IPS DF 6.9 (cell line): Measurements from ENCODE around the gene ZMIZ1.

ENCODE experiments used
- DNase-seq: peaks from one replicate; pipeline ENCODE4 v3.0.0-alpha.2; 2013; ENCODE audit warnings: low read depth, low spot score
- H3K27ac ChIP-seq: one replicate; pipeline ENCODE4 v1.5.1; 2013; ENCODE audit warnings: low read length, control low read depth
- H3K27me3 ChIP-seq: 2 replicates; pipeline ENCODE4 v1.6.1; 2013; ENCODE audit warnings: mild to moderate bottlenecking, low read length; ENCODE audit not compliant: control insufficient read depth, insufficient read depth
- H3K36me3 ChIP-seq: 2 replicates; pipeline ENCODE4 v1.6.1; 2013; ENCODE audit warnings: low read length; ENCODE audit not compliant: control insufficient read depth, insufficient read depth
- H3K4me1 ChIP-seq: 2 replicates; pipeline ENCODE4 v1.6.1; 2013; ENCODE audit warnings: low read length; ENCODE audit not compliant: control insufficient read depth, insufficient read depth
- H3K4me3 ChIP-seq: 2 replicates; pipeline ENCODE4 v1.5.1; 2013; ENCODE audit warnings: mild to moderate bottlenecking, low read length
- H3K9me3 ChIP-seq: 2 replicates; pipeline ENCODE4 v1.6.1; 2013; ENCODE audit warnings: low read length, inconsistent platforms; ENCODE audit not compliant: control insufficient read depth, insufficient read depth
- WGBS: extraction: QIAGEN DNeasy Blood & Tissue Kit; methylation state at CpG from one replicate; pipeline ENCODE4 v1.1.7; 2013; ENCODE audit warnings: mixed read lengths, missing lambda C conversion rate; ENCODE audit not compliant: insufficient read length, insufficient coverage; 5-methylcytosine and 5-hydroxymethylcytosine counted together

ZMIZ1 gene

GRCh38 chr10:79149345-79149661 is 80.5 kb downstream of the ZMIZ1 start:
- Histone ChIP-seq H3K4me3 (no peak overlapping the region), H3K4me1 (peaks cover 7% of the 10 kb centered on the region)

DNA sequence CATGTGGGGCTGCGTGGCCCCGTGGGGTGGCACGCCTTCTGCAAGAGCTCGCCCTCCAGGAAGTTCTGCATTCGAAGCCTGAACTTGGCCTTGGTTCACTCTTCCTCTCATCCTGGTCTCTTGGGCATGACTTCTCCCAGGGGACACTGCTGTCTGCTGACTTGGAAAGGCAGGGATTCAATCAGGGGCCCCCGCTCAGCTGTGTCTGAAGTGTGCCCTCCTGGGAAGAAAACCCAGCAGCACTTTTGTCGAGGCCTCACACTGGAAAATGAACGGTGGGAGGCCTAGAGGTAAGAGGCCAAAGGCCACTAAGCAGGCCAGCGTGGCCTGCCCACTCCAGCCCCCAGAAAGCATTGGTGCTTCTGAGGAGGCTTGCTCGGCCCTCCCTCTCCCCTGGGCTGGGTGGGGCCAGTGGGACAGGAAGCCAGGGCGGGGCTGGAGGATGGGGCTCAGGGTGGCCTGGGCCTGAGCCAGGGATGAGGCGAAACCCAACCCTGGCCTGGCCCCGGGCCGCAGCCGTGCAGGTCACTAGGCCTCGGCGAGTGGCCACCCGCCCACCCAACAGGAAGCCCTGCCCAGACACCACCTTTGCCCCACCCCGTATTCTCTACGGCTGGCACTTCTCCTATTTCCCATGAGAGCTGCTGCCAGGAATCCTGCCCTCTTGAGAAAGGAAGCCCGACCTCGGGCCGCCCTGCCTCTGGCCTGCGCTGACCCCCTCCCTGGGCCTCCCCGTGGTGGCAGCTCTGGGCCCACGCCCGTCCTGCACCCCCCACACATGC is 81.1 kb downstream of the ZMIZ1 start:
- H3K4me3 ChIP-seq, result no peak overlapping the region
- no CpG with 5 or more reads among the region's 27 CpGs for WGBS
- peaks cover 4% of the 10 kb centered on the region; the same call in 1 of the 2 replicates for H3K4me1 ChIP-seq
- H3K27me3 ChIP-seq, result no peaks in the 10 kb centered on the region
- H3K36me3 ChIP-seq, result no peaks in the 10 kb centered on the region
- DNase-seq, result no peak
- H3K27ac ChIP-seq, result no peak overlapping the region
- H3K9me3 ChIP-seq, result no peaks in the 10 kb centered on the region

More at GRCh38 chr10:79149345-79149661, 80.5 kb downstream of the ZMIZ1 start:
- no peak for DNase-seq
- no CpG with 5 or more reads among the region's 3 CpGs for WGBS
- Histone ChIP-seq H3K27ac (no peak overlapping the region), H3K36me3 (no peaks in the 10 kb centered on the region), H3K9me3 (no peaks in the 10 kb centered on the region), H3K27me3 (no peaks in the 10 kb centered on the region)

GRCh38 chr10:79150444-79150754 is 81.6 kb downstream of the ZMIZ1 start:
- Histone ChIP-seq H3K4me3 (no peak overlapping the region), H3K27me3 (no peaks in the 10 kb centered on the region), H3K36me3 (no peaks in the 10 kb centered on the region), H3K4me1 (peaks cover 5% of the 10 kb centered on the region; the same call in 1 of the 2 replicates), H3K9me3 (no peaks in the 10 kb centered on the region), H3K27ac (no peak overlapping the region)
- DNase-seq, result no peak
- no CpG with 5 or more reads among the region's 1 CpG for WGBS

- Histone ChIP-seq H3K4me3 (no peak overlapping the region), H3K27ac (no peak overlapping the region), H3K9me3 (no peaks in the 10 kb centered on the region), H3K36me3 (no peaks in the 10 kb centered on the region), H3K4me1 (peaks cover 15% of the 10 kb centered on the region), H3K27me3 (no peaks in the 10 kb centered on the region)
- WGBS, result no CpG with 5 or more reads among the region's 7 CpGs
- no peak for DNase-seq
Observed at GRCh38 chr10:79152423-79152817, 83.7 kb downstream of the ZMIZ1 start.

DNA sequence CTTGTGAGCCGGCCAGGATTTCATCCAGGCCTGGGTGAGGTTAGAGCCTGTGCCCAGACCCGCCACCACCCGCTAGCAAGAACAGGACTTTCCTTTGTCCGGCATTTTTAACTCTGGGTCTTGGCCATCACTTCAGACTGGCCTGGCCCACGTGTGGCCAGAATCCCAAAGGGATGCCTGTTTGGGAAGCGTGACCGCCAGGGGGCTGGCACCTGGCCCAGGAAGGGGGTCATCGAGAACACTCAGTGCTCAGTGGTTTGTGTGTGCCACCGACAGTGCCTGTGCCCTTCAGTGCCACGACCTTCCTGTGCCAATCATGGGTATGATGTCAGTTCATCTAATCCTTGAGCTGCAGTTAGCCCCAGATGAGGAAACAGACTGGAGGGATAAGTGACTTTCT is 85.0 kb downstream of the ZMIZ1 start:
- WGBS, result no CpG with 5 or more reads among the region's 10 CpGs
- Histone ChIP-seq H3K9me3 (no peaks in the 10 kb centered on the region), H3K27ac (no peak overlapping the region), H3K27me3 (no peaks in the 10 kb centered on the region), H3K4me1 (peaks cover 26% of the 10 kb centered on the region), H3K4me3 (no peak overlapping the region), H3K36me3 (no peaks in the 10 kb centered on the region)
- no peak for DNase-seq

- Histone ChIP-seq H3K27me3 (no peaks in the 10 kb centered on the region), H3K4me3 (no peak overlapping the region), H3K27ac (no peak overlapping the region), H3K4me1 (peaks cover 31% of the 10 kb centered on the region), H3K9me3 (no peaks in the 10 kb centered on the region), H3K36me3 (no peaks in the 10 kb centered on the region)
- no CpG with 5 or more reads among the region's 14 CpGs for WGBS
- DNase-seq, result no peak
Observed at GRCh38 chr10:79155301-79156081, 86.7 kb downstream of the ZMIZ1 start.

GRCh38 chr10:79156334-79157274 is 87.8 kb downstream of the ZMIZ1 start:
- peaks cover 28% of the 10 kb centered on the region for H3K4me1 ChIP-seq
- no peaks in the 10 kb centered on the region for H3K9me3 ChIP-seq
- no CpG with 5 or more reads among the region's 22 CpGs for WGBS
- no peak overlapping the region for H3K27ac ChIP-seq
- H3K4me3 ChIP-seq, result no peak overlapping the region
- no peaks in the 10 kb centered on the region for H3K27me3 ChIP-seq
- no peaks in the 10 kb centered on the region; the same call in 1 of the 2 replicates for H3K36me3 ChIP-seq
- no peak for DNase-seq

DNA sequence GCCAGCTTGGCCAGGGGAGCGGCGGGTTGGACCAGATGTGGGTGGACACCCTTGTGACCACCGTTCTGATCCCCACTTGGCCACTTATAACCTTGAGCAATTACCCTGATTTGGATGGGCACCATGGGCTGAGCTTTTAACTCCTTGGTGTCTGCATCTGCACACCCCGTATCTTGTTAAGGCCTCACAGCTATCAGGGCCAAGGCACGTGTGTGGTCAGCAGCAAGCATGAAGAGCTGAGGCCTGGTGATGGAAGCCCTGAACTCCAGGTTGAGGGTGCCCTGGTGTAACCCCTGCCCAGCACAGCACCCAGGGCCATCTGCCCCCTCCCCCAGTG is 89.2 kb downstream of the ZMIZ1 start:
- no CpG with 5 or more reads among the region's 5 CpGs for WGBS
- DNase-seq, result no peak
- H3K36me3 ChIP-seq, result no peaks in the 10 kb centered on the region; the same call in 1 of the 2 replicates

GRCh38 chr10:79158402-79159097 is 89.8 kb downstream of the ZMIZ1 start:
- no peak overlapping the region for H3K27ac ChIP-seq
- H3K4me1 ChIP-seq, result peaks cover 28% of the 10 kb centered on the region
- H3K36me3 ChIP-seq, result no peaks in the 10 kb centered on the region; the same call in 1 of the 2 replicates
- no peaks in the 10 kb centered on the region for H3K27me3 ChIP-seq
- no CpG with 5 or more reads among the region's 9 CpGs for WGBS
- no peak overlapping the region for H3K4me3 ChIP-seq
- no peak for DNase-seq
- H3K9me3 ChIP-seq, result no peaks in the 10 kb centered on the region

More for the DNA sequence above, 89.2 kb downstream of the ZMIZ1 start:
- Histone ChIP-seq H3K4me1 (peaks cover 28% of the 10 kb centered on the region), H3K27ac (no peak overlapping the region), H3K27me3 (no peaks in the 10 kb centered on the region), H3K4me3 (no peak overlapping the region), H3K9me3 (no peaks in the 10 kb centered on the region)
